ENCODE measurements around the gene POU2AF1. TPM values are rescaled to one million over a fixed set of nuclear protein-coding genes. Genes with fewer than 3 reads are reported as not detected.

The POU2AF1 gene
- total and polyA plus RNA-seq, 2 donors (not counting 1 experiment from before 2014, with no cell fraction given): 0.17 TPM; not detected in 1

- Histone ChIP-seq H4K20me1 (ENCODE audit: control insufficient read depth, extremely low read depth, insufficient read depth, low read length) (no peaks in the 10 kb centered on the region), H3K9ac (ENCODE audit: insufficient read depth, low read length) (no peak overlapping the region), H3K36me3 (ENCODE audit: control insufficient read depth, insufficient read depth, low read length) (no peaks in the 10 kb centered on the region)
Measured at GRCh38 chr11:111426617-111427016, 47.5 kb upstream of the POU2AF1 start.

DNA sequence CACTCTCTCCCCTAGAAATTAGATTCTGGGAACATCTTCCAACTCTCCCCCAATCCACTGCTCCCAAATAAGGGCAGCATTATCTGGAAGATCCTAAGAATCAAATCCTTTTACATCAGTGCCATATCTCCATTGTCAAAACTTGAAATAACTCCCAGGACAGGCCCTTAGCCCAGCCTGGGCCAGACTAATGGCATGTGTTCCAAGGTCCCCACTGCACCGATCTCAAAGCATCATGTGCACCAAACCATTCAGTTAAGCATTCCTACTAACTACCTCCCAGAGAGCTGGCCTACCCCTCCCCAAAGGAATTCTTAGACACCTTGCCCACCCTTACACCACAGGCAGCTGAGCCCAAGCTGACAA is 44.2 kb upstream of the POU2AF1 start:
- Histone ChIP-seq H3K79me2 (ENCODE audit: control insufficient read depth, insufficient read depth, low read length) (no peaks in the 10 kb centered on the region), H3K4me3 (replicated peaks in 1 of 4; ENCODE audit: control extremely low read depth in 1 of 4, insufficient read depth in 1 of 4, low read depth in 3 of 4, low read length in 4 of 4) (no peak overlapping the region), H3K27me3 (ENCODE audit: control insufficient read depth, insufficient read depth, low read length) (peaks cover 14% of the 10 kb centered on the region), H3K27ac (ENCODE audit: insufficient read depth, low read length) (no peak overlapping the region), H3K9ac (ENCODE audit: insufficient read depth, low read length) (no peak overlapping the region), H4K20me1 (ENCODE audit: control insufficient read depth, extremely low read depth, insufficient read depth, low read length) (no peaks in the 10 kb centered on the region), H3K9me3 (ENCODE audit: control insufficient read depth, insufficient read depth, low read depth, low read length) (no peaks in the 10 kb centered on the region), H3K4me1 (ENCODE audit: control insufficient read depth, extremely low read depth, insufficient read depth, low read length) (no peaks in the 10 kb centered on the region), H3K4me2 (ENCODE audit: extremely low read depth, insufficient read depth, low read length) (no peak overlapping the region), H3K36me3 (ENCODE audit: control insufficient read depth, insufficient read depth, low read length) (no peaks in the 10 kb centered on the region), H2AFZ (ENCODE audit: low read length) (no peak overlapping the region)
- TF ChIP-seq EZH2 (IDR thresholded peaks at IDR 0.05; ENCODE audit: low read length, missing control alignments): no peak
- no peak for TF ChIP-seq CTCF (conservative IDR thresholded peaks at IDR 0.05 in 1 of 2, IDR thresholded peaks at IDR 0.05 in 1 of 2; ENCODE audit: low read depth in 1 of 2, low read length in 2 of 2)
- DNase-seq (ENCODE audit: low read depth in 2 of 2): no peak

More at GRCh38 chr11:111426617-111427016, 47.5 kb upstream of the POU2AF1 start:
- no peak overlapping the region for H3K4me2 ChIP-seq (ENCODE audit: extremely low read depth, insufficient read depth, low read length)
- TF ChIP-seq EZH2 (IDR thresholded peaks at IDR 0.05; ENCODE audit: low read length, missing control alignments) (no peak), CTCF (conservative IDR thresholded peaks at IDR 0.05 in 1 of 2, IDR thresholded peaks at IDR 0.05 in 1 of 2; ENCODE audit: low read depth in 1 of 2, low read length in 2 of 2) (no peak)
- no peak overlapping the region for H3K27ac ChIP-seq (ENCODE audit: insufficient read depth, low read length)
- no peak overlapping the region for H2AFZ ChIP-seq (ENCODE audit: low read length)
- no peaks in the 10 kb centered on the region for H3K79me2 ChIP-seq (ENCODE audit: control insufficient read depth, insufficient read depth, low read length)
- no peak overlapping the region for H3K4me3 ChIP-seq (replicated peaks in 1 of 4; ENCODE audit: control extremely low read depth in 1 of 4, insufficient read depth in 1 of 4, low read depth in 3 of 4, low read length in 4 of 4)
- H3K4me1 ChIP-seq (ENCODE audit: control insufficient read depth, extremely low read depth, insufficient read depth, low read length): no peaks in the 10 kb centered on the region
- no peaks in the 10 kb centered on the region for H3K9me3 ChIP-seq (ENCODE audit: control insufficient read depth, insufficient read depth, low read depth, low read length)
- DNase-seq (ENCODE audit: low read depth in 2 of 2): no peak
- H3K27me3 ChIP-seq (ENCODE audit: control insufficient read depth, insufficient read depth, low read length): peaks cover 8% of the 10 kb centered on the region

- Histone ChIP-seq H3K79me2 (ENCODE audit: control insufficient read depth, insufficient read depth, low read length) (no peaks in the 10 kb centered on the region), H4K20me1 (ENCODE audit: control insufficient read depth, extremely low read depth, insufficient read depth, low read length) (no peaks in the 10 kb centered on the region), H3K36me3 (ENCODE audit: control insufficient read depth, insufficient read depth, low read length) (no peaks in the 10 kb centered on the region), H3K4me3 (replicated peaks in 1 of 4; ENCODE audit: control extremely low read depth in 1 of 4, insufficient read depth in 1 of 4, low read depth in 3 of 4, low read length in 4 of 4) (no peak overlapping the region), H3K4me2 (ENCODE audit: extremely low read depth, insufficient read depth, low read length) (no peak overlapping the region), H3K4me1 (ENCODE audit: control insufficient read depth, extremely low read depth, insufficient read depth, low read length) (no peaks in the 10 kb centered on the region), H3K9me3 (ENCODE audit: control insufficient read depth, insufficient read depth, low read depth, low read length) (no peaks in the 10 kb centered on the region), H3K27me3 (ENCODE audit: control insufficient read depth, insufficient read depth, low read length) (peaks cover 15% of the 10 kb centered on the region), H3K9ac (ENCODE audit: insufficient read depth, low read length) (no peak overlapping the region), H3K27ac (ENCODE audit: insufficient read depth, low read length) (no peak overlapping the region), H2AFZ (ENCODE audit: low read length) (no peak overlapping the region)
- TF ChIP-seq CTCF (conservative IDR thresholded peaks at IDR 0.05 in 1 of 2, IDR thresholded peaks at IDR 0.05 in 1 of 2; ENCODE audit: low read depth in 1 of 2, low read length in 2 of 2): peak; percentile 68
- no peak for TF ChIP-seq EZH2 (IDR thresholded peaks at IDR 0.05; ENCODE audit: low read length, missing control alignments)
- DNase-seq (ENCODE audit: low read depth in 2 of 2): peak; percentile 31 to 37
Measured at GRCh38 chr11:111422494-111423249, 43.6 kb upstream of the POU2AF1 start.
